ENCODE results near the gene TIGD1. TPM values are rescaled to one million over a fixed set of nuclear protein-coding genes. Genes with fewer than 3 reads are reported as not detected.
"Not testable (repeated sequence)": the region's sequence is repeated elsewhere in the genome, so short reads cannot be mapped to it uniquely, and the experiment has no call there.

Gene TIGD1
- total RNA-seq, 1 donor from 2014 or later, result 1.8 TPM

DNA sequence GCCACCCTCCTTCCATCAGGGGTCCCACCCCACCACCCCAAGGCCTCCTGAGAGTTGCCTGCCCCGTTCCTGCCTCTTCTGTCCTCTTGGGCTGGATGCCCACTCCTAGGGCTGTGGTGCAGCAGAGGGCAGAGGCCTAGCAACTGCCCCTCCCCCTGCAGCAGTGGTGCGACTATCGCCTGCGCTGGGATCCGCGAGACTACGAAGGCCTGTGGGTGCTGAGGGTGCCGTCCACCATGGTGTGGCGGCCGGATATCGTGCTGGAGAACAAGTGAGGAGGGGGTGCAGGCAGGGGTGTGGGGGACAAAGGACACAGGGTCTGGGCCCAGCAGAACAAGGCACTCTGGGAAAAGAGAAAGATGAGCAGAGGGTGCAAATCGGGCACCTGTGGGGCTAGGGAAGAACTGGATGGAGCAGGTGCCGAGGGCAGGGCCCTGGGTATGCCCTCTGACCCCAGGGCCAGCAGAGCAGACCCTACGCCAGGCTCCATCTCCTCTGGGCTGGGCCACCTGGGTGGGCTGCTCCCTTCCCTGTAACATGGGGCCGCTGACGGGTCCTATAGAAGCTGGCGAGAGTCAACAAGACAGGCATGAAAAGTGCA lies 9.8 kb downstream of the TIGD1 start:
- DNase-seq (ENCODE audit: low read depth in 2 of 2), result no peak

- no peak for DNase-seq (ENCODE audit: low read depth in 2 of 2)
These were observed 10.8 kb downstream of the TIGD1 start, which contains the start of gene CHRNG for GRCh38 chr2:232539298-232540231. Gene CHRNG, plus strand, starts transcription at chr2:232539692. Its CDS starts 56 bp downstream, at chr2:232539748.

GRCh38 chr2:232538671-232539070 lies 11.7 kb downstream of the TIGD1 start:
- DNase-seq (ENCODE audit: low read depth in 2 of 2), result no peak

DNA sequence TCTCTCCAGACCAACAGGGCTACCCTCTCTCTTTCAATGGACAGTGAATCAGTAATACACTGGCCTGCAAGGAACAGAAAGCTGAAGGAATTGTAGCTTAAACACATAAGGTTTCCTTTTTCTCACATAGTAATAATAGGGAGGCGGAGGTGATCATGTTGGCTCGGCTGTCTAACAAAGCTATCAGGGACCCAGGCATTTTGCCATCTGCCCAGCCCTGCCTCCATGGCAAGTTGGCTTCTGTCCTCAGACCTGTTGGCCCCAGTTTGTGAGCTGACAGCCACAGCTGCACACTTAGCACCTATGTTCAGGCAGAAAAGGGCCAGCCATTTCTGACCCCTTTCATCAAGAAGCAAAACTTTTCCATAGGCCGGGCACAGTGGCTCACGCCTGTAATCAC lies 12.9 kb downstream of the TIGD1 start:
- no peak for DNase-seq (ENCODE audit: low read depth in 2 of 2)

DNA sequence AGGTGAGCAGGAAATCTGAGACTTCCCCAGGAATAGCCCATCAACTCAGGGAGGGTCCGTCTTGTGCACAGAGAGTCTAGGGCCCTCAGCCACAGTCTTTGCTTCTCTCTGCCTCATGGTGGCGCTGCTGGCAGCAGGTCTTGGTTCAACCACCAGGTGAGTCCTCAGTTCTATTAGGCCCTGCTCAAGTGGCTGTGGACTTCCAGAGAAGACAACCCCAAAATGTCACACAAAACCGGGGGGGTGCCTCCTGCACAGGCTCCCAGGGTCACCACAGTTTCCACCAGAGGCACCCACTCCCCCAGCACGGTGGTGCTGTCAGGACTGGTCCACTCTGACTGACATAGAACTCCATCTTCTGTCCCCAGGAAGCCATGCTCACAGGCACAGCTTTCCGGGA lies 13.3 kb downstream of the TIGD1 start:
- no peak for DNase-seq (ENCODE audit: low read depth in 2 of 2)

DNA sequence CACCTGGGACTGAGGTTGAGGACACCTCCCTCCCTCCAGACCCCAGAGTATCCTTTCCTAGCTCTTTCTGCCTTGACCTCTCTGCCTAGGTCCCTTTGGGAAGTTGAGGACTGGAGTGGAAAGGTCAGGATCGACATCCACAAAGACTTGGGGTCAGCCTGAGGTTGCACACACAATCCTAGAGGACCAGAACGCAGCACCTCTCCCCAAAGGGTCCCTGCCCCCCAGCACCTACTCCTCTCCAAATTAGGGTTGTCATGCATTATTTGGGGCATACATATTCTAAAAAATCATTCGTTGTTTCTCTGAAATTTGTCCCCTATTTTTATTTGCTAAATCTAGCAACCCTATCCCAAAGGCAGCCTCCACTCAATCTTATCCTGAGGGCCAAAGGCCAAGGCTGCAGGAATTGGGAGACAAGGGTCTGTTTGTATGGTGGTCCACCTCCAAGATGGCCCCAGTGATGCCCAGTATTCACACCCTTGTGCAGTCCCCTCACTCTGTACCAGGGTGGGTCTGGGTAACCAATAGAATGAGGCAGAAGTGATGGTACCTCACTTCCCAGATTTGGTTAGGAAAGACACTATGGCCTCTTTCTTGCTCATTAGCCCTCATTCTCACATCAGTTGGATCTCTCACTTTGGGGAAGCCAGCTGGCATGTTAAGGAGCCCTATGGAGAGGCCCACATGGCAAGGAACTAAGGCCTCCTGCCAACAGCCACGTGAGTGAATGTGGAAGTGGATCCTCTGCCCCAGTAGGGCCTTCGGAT lies 14.4 kb downstream of the TIGD1 start:
- DNase-seq (ENCODE audit: low read depth in 2 of 2), result no peak

DNA sequence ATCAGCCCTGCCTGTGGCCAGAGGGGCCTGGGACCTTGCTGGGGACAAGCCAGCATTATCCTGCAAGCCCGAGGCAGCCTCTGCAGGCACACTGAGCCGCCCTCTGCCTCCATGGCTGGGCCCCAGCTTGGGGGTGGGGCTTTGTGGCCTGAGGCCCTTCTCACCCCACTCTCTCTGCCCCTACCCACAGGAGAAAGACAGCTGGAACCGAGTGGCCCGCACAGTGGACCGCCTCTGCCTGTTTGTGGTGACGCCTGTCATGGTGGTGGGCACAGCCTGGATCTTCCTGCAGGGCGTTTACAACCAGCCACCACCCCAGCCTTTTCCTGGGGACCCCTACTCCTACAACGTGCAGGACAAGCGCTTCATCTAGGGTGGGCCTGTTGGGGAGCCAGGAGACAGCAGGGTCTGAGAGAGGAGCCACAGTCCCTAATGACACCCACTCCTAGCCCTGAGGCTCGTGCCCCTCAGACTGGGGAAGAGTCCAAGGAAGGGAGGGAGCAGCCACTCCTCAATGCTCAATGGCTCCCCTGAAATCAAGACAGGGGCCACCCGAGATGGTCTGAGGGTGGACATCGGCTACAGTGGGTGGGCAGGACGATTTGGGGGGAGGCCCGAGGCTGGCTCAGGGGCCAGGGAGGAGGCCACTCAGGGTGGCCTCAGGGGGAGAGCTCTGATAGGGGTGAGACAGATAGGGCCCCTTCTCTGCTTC lies 15.3 kb downstream of the TIGD1 start:
- no peak for DNase-seq (ENCODE audit: low read depth in 2 of 2)

GRCh38 chr2:232533944-232534710 lies 16.2 kb downstream of the TIGD1 start:
- DNase-seq (ENCODE audit: low read depth in 2 of 2), result no peak

DNA sequence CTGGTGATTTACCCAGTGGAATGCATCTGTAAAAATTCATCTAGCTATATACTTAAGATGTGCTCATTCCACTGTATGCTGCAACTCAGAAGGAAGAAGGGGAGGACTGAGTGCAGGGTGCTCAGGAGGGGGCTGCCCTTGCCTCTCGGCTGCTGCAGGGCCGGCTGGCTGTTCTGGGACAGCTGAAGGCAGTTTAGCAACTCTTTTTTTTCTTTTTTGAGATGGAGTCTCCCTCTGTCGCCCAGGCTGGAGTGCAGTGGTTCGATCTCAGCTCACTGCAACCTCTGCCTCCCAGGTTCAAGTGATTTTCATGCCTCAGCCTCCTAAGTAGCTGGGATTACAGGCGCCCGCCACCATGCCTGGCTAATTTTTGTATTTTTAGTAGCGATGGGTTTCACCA lies 17.5 kb downstream of the TIGD1 start:
- not testable (repeated sequence) for DNase-seq (ENCODE audit: low read depth in 2 of 2)

- DNase-seq (ENCODE audit: low read depth in 2 of 2), result no peak
These were observed 17.9 kb downstream of the TIGD1 start for GRCh38 chr2:232532419-232532818.

- DNase-seq (ENCODE audit: low read depth in 2 of 2), result no peak
These were observed 19.6 kb downstream of the TIGD1 start for GRCh38 chr2:232530626-232531260.

DNA sequence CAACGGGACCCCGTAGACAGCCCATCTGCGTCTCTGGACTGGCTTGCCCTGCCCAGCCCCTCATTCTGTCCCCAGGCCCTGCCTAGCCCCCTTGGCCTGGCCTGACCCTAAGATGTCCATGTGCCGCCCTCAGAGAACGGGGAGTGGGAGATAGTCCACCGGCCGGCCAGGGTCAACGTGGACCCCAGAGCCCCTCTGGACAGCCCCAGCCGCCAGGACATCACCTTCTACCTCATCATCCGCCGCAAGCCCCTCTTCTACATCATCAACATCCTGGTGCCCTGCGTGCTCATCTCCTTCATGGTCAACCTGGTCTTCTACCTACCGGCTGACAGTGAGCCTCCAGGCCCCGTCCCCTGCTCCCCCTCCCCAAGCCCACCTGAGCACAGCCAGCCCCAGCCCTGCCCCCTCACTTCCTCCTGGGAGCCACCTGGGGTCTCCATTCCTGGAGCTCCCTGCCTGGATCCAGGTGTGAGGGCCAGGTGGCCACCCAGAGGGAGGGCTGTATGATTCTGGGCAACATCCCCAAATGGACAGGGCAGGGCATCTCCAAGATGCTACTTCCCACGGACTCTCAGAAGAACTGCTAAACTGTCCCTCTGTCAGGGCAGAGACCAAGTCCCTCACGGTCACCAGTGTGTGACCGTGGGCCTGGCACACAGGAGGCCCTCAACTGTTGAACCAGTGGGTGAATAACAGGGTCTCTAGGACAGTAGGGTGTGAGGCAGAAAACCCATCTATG lies 20.4 kb downstream of the TIGD1 start:
- no peak for DNase-seq (ENCODE audit: low read depth in 2 of 2)

DNA sequence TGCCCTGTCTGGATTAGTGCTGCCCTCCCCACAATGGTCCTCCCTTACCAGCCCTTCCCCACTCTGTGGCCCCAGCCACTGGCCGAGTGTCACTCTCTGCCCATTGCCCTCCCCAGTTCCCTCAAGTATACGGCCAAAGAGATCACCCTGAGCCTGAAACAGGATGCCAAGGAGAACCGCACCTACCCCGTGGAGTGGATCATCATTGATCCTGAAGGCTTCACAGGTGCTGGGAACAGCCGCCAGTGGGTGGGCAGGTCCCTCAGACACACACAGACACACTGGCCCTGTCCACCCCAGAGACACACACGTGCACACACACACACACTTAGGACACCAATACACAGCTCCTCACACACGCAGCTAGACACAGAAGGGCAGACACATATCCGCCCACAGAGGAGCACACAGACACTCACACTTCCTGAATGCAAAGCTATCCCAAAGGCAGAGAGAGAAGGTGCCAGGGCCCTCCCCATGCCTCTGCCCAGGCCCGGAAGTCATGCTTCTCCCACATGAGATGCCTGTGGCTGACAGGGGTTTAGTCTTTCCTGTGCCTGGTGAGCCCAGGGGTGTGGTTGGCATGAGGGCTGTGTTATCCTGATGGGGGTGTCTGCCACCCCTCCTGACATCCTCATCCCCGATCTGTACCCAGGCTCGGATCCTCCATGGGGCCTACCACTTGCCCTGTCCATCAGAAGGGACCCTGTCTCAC lies 21.5 kb downstream of the TIGD1 start:
- peak in 1 of 2 donors; percentile 42 for DNase-seq (ENCODE audit: low read depth in 2 of 2)

DNA sequence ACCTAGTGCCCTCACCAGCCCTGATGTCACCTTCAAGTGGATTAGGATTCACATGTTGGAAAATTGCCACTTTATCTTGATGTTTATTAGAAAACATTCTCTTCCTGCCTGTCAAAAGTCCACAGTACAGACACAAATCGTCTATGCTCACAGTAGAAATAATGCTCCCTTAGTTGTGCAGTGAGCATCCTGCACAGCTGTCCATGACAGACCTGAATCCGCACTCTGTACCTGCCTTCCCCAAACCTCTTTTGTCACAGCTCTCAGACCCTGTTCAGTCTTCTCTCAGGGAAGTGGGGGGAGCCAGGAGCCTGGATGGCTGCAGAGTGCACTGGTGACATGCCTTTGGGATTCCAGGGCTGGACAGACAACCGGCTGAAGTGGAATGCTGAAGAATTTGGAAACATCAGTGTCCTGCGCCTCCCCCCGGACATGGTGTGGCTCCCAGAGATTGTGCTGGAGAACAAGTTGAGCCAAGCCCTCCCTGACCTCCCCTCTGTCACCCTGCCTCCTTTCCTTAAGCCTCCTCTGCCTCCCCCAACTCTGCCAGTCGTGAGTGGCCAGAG lies 22.4 kb downstream of the TIGD1 start:
- no peak for DNase-seq (ENCODE audit: low read depth in 2 of 2)

DNA sequence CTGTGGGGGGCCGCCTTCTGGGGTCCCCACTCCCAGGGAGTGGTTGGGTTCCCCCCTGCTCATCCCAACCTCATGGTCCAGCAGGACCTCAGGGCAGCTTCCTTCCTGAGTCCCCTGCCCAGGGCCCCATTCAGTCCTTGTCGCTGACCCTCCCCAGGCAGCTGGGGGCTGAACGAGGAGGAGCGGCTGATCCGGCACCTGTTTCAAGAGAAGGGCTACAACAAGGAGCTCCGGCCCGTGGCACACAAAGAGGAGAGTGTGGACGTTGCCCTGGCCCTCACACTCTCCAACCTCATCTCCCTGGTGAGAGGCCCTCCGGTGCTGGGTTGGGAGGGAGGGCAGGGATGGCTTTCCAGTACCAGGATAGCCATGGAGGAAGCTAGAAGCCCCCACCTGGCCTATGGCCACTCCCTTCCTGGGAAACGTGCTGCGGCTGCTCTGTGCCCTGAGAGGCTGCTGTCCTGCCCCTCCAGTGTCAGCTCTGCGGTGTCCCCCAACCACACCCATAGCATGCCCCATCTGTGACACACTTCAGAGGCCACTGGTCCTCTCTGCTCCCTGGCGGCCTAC lies 23.9 kb downstream of the TIGD1 start:
- DNase-seq (ENCODE audit: low read depth in 2 of 2), result no peak

GRCh38 chr2:232525791-232526371 lies 24.5 kb downstream of the TIGD1 start, which contains the start of gene CHRND:
Gene CHRND, plus strand, starts transcription at chr2:232526160. Its CDS starts 56 bp downstream, at chr2:232526216.
- DNase-seq (ENCODE audit: low read depth in 2 of 2), result no peak

DNA sequence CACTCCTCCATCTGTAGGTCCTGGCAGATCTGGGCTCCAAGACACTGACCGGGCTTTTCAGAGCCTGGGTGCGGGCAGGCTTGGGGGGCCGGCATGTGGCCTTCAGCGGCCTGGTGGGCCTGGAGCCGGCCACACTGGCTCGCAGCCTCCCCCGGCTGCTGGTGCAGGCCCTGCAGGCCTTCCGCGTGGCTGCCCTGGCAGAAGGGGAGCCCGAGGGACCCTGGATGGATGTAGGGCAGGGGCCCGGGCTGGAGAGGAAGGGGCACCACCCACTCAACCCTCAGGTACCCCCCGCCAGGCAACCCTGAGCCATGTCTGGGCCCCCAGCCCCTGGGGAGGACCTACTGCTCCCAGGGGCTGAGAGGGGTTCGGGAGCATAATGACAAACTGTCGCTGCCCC lies 25.2 kb downstream of the TIGD1 start:
- no peak for DNase-seq (ENCODE audit: low read depth in 2 of 2)

DNA sequence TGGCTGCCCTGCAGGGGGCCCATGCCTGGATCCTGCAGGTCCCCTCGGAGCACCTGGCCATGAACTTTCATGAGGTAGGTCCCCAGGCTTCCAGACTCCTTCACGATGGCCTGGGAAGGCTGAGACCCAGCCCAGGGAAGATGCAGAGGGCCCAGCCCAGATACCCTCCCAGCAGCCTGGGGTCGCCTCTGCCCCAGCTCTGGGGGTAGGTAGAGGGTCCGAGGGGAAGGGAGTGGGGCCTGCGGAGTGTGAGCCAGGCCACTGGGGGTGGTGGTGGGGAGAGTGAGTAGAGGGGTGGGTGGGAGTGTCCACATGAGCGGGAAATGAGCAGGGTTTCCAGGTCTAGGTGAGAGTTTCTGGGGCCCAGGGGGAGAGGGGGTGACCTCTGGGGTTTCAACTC lies 25.6 kb downstream of the TIGD1 start:
- no peak for DNase-seq (ENCODE audit: low read depth in 2 of 2)

All from lung microvascular endothelial cell (primary cell).